Stimulated activated CD8-positive, alpha-beta memory T cell treated with anti-CD3 and anti-CD28 coated beads, Interleukin-4, amount 100 ng/mL, for 1 hour (primary cell): Measurements from ENCODE around the gene NTHL1.

ENCODE experiments used
- DNase-seq, 2 donors: peaks; one replicate each; pipeline ENCODE4 v3.0.0-alpha.2; 2020; ENCODE audit warnings: low read depth in 2 of 2, low spot score in 1 of 2

Gene NTHL1

GRCh38 chr16:2047330-2048115 lies at the start of gene NTHL1, which contains the start of gene TSC2:
Gene NTHL1 (minus strand): TSS chr16:2047834. CDS start chr16:2047823, 11 bp downstream.
Gene TSC2 (plus strand): TSS chr16:2047985. CDS start chr16:2048616, 631 bp downstream.
- DNase-seq: peak; percentile 82 to 86

- no peak for DNase-seq
These were observed 49.4 kb upstream of the NTHL1 start for GRCh38 chr16:2096853-2097595.

- DNase-seq: no peak
These were observed 48.4 kb upstream of the NTHL1 start for GRCh38 chr16:2095918-2096582.

- DNase-seq: no peak
These were observed 47.8 kb upstream of the NTHL1 start for GRCh38 chr16:2095315-2095853.

GRCh38 chr16:2093793-2094192 lies 46.2 kb upstream of the NTHL1 start:
- no peak for DNase-seq

- no peak for DNase-seq
These were observed 45.2 kb upstream of the NTHL1 start for GRCh38 chr16:2092866-2093265.

- DNase-seq: no peak
These were observed 44.6 kb upstream of the NTHL1 start for GRCh38 chr16:2092256-2092620.

- DNase-seq: no peak
These were observed 44.1 kb upstream of the NTHL1 start for GRCh38 chr16:2091547-2092255.

- no peak for DNase-seq
These were observed 43.3 kb upstream of the NTHL1 start for GRCh38 chr16:2090777-2091546.

- no peak for DNase-seq
These were observed 42.8 kb upstream of the NTHL1 start for GRCh38 chr16:2090481-2090776.

GRCh38 chr16:2089706-2090480 lies 42.3 kb upstream of the NTHL1 start:
- DNase-seq: no peak

- DNase-seq: no peak
These were observed 41.2 kb upstream of the NTHL1 start for GRCh38 chr16:2088759-2089358.

GRCh38 chr16:2087748-2088631 lies 40.4 kb upstream of the NTHL1 start:
- no peak for DNase-seq

GRCh38 chr16:2086812-2087747 lies 39.4 kb upstream of the NTHL1 start:
- DNase-seq: no peak

- no peak for DNase-seq
These were observed 38.6 kb upstream of the NTHL1 start for GRCh38 chr16:2086106-2086742.

- no peak for DNase-seq
These were observed 38.0 kb upstream of the NTHL1 start for GRCh38 chr16:2085669-2086068.
